Muscle of arm (tissue), 14 donors: ENCODE measurements around the gene LMLN. TPM values are rescaled to one million over a fixed set of nuclear protein-coding genes. Genes with fewer than 3 reads are reported as not detected.
"Not testable (repeated sequence)": the region's sequence is repeated elsewhere in the genome, so short reads cannot be mapped to it uniquely, and the experiment has no call there.

ENCODE experiments used
- DNase-seq: peaks from one replicate; pipeline ENCODE4 v3.0.0-alpha.2; 2013
- long read RNA-seq, 11 donors: transcript quantifications; one replicate each; lab custom pipeline, GENCODE V29; 2026
- polyA plus RNA-seq, 12 donors: library from polyadenylated mRNA; unstranded; fragments of 120-200 nt; gene quantifications; one replicate each; pipeline ENCODE4 v1.2.1, GENCODE V29; 2013; ENCODE audit not compliant: insufficient read length in 12 of 12

LMLN gene, protein sequence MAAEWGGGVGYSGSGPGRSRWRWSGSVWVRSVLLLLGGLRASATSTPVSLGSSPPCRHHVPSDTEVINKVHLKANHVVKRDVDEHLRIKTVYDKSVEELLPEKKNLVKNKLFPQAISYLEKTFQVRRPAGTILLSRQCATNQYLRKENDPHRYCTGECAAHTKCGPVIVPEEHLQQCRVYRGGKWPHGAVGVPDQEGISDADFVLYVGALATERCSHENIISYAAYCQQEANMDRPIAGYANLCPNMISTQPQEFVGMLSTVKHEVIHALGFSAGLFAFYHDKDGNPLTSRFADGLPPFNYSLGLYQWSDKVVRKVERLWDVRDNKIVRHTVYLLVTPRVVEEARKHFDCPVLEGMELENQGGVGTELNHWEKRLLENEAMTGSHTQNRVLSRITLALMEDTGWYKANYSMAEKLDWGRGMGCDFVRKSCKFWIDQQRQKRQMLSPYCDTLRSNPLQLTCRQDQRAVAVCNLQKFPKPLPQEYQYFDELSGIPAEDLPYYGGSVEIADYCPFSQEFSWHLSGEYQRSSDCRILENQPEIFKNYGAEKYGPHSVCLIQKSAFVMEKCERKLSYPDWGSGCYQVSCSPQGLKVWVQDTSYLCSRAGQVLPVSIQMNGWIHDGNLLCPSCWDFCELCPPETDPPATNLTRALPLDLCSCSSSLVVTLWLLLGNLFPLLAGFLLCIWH
- 1 to 10 TPM in 11 of 12 donors, not detected in 1; 2.4 to 8.0 (median 3.7) TPM for polyA plus RNA-seq
- long read RNA-seq, donor 1, partial matches to known transcripts = 0 of 1 reads
- long read RNA-seq, donor 1, other reads (novel, unspliced or antisense) = 0 of 1 reads
- long read RNA-seq, donor 2 = 0 reads
- long read RNA-seq, donor 3 = 0 reads
- long read RNA-seq, donor 4 = 0 reads
- long read RNA-seq, donor 5 = 0 reads
- long read RNA-seq, donor 6 = 0 reads
- long read RNA-seq, donor 7 = 0 reads
- long read RNA-seq, donor 8 = 0 reads
- long read RNA-seq, donor 9 = 0 reads
- long read RNA-seq, donor 10, full-length matches to known transcripts = 2 of 2 reads
- long read RNA-seq, donor 10, partial matches to known transcripts = 0 of 2 reads
- long read RNA-seq, donor 10, other reads (novel, unspliced or antisense) = 0 of 2 reads
- long read RNA-seq, donor 11 = 0 reads

DNA sequence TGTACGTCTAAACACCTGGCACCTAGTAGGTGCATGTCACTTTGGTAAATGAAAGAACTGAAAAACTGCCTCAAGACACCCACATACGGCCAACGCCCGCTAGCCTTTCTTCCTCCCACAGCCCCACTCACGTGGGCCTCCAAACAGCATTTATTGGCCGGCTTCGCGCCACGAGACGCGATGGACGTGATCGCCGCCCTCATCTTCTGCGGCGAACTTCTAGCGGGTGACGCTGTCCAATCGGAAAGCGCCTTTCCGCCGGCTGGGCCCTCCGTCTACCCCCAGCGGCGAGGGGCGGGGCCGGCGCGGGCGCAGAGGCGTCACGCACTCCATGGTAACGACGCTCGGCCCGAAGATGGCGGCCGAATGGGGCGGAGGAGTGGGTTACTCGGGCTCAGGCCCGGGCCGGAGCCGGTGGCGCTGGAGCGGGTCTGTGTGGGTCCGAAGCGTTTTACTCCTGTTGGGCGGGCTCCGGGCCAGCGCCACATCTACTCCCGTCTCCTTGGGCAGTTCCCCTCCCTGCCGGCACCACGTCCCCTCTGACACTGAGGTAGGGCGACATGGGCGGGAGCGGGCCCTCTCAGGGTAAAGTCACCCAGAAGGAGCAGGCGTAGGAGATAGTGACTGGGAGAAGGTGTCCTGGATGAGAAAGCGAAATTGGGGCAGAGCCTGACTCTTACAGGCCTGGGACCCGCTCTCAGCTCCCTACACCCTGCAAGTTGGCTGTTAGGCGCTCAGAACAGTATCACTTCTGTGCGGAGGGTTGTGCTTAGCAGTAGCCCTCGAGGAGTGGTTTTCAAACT, at the start of gene LMLN:
TSS of gene LMLN (plus strand) at position 327 of the 803 bp plus-strand sequence. CDS start at position 356, 29 bp downstream.
- DNase-seq = peak; percentile 97

- DNase-seq = no peak
Observed at GRCh38 chr3:197912741-197913476, 47.1 kb upstream of the LMLN start.

GRCh38 chr3:197913641-197914380, 46.2 kb upstream of the LMLN start:
- no peak for DNase-seq

GRCh38 chr3:197921429-197922275, 38.4 kb upstream of the LMLN start:
- not testable (repeated sequence) for DNase-seq

- DNase-seq = no peak
Observed at GRCh38 chr3:197926418-197926817, 33.6 kb upstream of the LMLN start.

DNA sequence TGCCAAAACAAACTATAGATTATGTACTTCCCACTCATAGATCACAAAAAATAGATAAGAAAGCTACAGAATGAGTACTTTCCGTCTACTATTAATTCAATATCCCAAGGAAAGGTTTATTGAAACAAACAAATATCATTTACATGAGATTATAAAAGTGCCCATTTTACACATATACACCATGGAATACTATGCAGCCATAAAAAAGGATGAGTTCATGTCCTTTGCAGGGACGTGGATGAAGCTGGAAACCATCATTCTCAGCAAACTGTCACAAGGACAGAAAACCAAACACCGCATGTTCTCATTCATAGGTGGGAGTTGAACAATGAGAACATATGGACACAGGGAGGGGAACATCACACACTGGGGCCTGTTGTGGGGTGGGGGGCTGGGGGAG, 32.4 kb upstream of the LMLN start:
- DNase-seq = not testable (repeated sequence)

DNA sequence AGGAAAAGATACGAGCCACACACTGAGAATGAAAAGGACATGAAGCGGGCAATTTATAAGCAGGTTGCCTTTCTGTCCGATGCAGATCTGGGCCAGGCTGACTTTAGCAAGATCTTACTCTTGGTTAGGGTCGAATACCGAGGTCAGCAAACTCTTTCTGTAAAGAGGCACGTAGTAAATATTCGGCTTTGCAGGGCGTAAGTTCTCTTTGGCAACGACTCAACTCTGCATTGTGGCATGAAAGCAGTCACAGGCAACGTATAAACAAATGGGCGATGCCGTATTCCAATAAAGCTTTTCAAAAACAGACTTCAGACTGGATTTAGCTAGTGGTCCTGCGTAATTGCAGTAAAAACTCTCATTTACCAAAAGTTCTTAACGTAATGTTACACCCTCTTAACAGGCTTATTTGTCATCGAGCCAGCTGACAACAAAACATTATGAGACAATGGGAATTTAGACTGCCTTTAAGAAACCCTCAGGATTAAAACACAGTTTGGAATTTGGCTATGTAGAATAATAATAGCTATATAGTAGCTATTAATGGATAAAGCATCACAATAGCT, 23.1 kb upstream of the LMLN start:
- DNase-seq = no peak

- DNase-seq = no peak
Observed at GRCh38 chr3:197940745-197941384, 19.2 kb upstream of the LMLN start.

- DNase-seq = no peak
Observed at GRCh38 chr3:197942956-197943556, 17.0 kb upstream of the LMLN start.

DNA sequence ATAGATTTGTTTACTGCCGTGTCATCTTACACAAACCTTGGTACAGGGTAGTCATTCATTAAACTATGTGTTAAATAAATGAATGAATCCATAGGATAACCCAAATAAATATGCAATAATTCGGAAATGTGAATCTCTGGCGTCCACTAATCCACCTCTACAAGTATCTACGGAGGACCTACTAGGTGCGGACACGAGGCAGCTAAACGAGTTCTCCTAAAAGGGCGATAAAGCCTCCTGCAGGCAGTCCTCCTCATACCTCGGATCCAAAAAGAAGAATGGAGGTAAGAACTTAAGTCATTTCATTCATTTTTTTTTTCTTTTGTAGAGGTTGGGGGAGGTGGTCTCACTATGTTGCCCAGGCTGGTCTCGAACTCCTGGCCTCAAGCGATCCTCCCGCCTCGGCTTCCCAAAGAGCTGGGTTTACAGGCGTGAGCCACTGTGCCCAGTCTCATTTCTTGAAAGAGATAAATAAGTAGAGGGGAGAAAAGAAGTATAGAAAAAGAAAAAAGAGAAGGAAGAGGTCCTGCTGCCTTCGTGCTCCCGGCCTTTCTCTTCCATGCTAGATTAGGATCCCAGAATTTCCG, 10.7 kb upstream of the LMLN start:
- no peak for DNase-seq

DNA sequence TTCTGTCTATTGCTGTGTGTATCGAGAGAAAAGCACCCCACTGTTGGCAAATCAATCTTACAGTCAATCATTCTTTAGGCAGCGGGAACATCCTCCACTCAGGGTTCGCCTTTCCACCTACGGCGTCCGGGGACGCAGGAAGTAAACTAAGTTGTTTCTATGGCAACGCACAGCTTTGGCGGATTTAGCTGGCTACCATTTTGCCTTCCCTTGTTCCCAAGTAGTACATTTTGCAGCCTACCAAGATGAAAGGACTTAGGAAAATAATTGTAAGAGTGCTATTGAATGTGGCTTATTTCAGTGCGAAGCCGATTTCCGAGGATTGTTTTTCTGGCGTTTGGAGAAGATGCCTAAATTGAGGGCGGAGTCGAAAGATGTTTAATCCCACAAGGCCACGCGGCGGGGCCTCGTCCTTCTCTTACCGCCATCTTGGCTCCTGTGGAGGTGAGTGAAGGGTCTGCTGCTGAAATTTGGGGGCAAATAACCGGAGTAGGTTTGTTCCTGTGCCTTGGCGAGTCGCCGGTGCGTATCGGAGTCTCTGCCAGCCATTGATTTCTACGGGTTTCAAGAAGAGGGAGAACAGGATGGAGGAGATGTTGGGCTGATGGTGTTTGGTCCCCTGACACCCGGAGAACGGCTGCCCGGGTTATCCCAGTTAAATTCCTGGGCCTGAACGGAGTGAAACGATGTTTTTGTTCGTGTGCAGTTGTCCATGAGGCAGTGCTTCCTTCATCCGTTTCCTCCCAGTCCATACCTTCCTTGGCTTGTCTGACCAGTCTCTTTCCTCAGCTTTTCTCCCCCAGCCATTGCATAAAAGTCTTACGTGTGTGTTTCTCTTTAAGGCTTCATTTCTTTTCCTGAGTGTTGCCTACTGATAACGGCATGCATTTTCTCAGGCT, 10.0 kb upstream of the LMLN start, which contains the start of gene RPL35A:
TSS of gene RPL35A (plus strand) at position 413 of the 899 bp plus-strand sequence. CDS start 778 bp downstream, outside the sequence.
- DNase-seq = peak; percentile 98

DNA sequence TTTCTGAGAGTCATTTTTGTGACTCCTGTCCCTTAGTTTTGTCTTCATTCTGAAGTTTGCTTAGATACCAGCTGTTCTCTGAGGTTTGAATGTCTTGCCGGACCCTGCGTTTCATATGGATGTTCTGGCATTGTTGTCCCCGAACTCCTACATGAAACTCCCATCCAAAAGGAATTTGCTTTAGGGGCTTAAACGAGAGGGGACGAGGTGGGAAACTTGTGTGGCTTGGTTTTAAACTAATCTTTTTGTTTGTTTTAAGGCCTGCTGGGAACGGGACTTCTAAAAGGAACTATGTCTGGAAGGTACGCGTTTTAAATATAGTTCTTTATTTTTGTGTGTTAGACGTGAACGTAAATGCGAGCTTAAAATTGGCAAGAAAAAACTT, 9.3 kb upstream of the LMLN start:
- no peak for DNase-seq

DNA sequence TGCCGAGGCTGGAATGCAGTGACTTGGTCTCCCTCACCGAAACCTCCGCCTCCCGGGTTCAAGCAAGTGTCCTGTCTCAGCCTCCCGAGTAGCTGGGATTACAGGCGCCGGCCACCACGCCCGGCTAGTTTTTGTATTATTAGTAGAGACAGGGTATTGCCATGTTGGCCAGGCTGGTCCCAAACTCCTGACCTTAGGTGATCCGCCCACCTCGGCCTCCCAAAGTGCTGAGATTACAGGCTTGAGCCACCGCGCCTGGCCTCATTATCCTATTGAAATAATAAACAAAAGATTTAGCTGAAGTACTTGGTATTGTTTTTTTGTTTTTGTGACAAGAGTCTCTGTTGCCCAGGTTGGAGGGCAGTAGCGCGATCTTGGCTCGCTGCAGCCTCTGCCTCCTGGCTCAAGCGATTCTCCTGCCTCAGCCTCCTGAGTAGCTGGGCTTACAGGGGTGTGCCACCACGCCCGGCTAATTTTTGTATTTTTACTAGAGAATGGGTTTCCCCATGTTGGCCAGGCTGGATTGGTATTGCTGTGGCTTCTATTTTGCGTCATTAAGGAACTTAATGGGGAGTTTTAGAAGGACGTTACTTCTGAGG, 8.5 kb upstream of the LMLN start:
- DNase-seq = no peak

GRCh38 chr3:197952440-197952839, 7.6 kb upstream of the LMLN start:
- DNase-seq = no peak

DNA sequence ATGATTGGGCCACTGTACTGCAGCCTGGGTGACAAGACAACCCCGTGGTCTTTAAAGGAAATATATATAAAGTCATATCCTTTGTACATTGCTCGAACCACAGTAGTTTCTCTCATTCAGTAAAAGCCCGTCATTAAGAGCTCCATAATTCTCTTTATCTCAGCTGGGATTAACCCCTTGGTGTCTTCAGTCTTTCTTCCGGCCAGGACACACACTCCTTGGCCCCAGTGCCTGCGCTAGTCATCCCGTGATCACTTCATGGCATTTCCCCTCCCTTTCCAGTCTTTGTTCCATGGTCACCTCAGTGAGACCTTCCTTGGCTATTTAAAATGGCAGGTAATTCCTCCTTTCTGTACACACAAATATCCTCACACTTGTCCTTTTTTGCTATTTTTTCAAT, 6.7 kb upstream of the LMLN start:
- DNase-seq = no peak

GRCh38 chr3:197953881-197954280, 6.1 kb upstream of the LMLN start:
- no peak for DNase-seq
